ENCODE data around the gene LEFTY1. TPM values are rescaled to one million over a fixed set of nuclear protein-coding genes. Genes with fewer than 3 reads are reported as not detected.
A peak's percentile ranks its signal among the peaks of the same experiment; 100 is the strongest.

Gene LEFTY1
- total RNA-seq, 4 donors from 2014 or later: 0.33 TPM; not detected in 3

- no peaks in the 10 kb centered on the region for H3K9me3 ChIP-seq
- TF ChIP-seq CTCF (IDR thresholded peaks at IDR 0.05): no peak
- no peak for TF ChIP-seq POLR2AphosphoS5 (IDR thresholded peaks at IDR 0.05)
- TF ChIP-seq EP300 (IDR thresholded peaks at IDR 0.05): no peak
- no peak for TF ChIP-seq POLR2A (IDR thresholded peaks at IDR 0.05; ENCODE audit: low read depth)
- H3K27ac ChIP-seq (replicated peaks in 1 of 4): peak overlapping the region in 1 of 4 donors; percentile 12
- no peaks in the 10 kb centered on the region for H3K27me3 ChIP-seq
- 46% methylated on average over 3 of the region's 3 CpGs for WGBS
- no peak for DNase-seq (ENCODE audit: extremely low spot score)
- intact Hi-C loops (cut with DNase I): no loop called here
- H3K36me3 ChIP-seq: peaks cover 29 to 99% (median 78%) of the 10 kb centered on the region in 4 donors
- H3K4me1 ChIP-seq: peaks cover 0 to 26% (median 14%) of the 10 kb centered on the region in 4 donors
- H3K4me3 ChIP-seq: no peak overlapping the region
Observed at GRCh38 chr1:225870911-225871310, 18.0 kb downstream of the LEFTY1 start.

- intact Hi-C loops (cut with DNase I): no loop called here
- WGBS: 96% methylated on average over 8 of the region's 8 CpGs
- no peak for DNase-seq (ENCODE audit: extremely low spot score)
Observed at GRCh38 chr1:225868631-225869330, 20.2 kb downstream of the LEFTY1 start.

GRCh38 chr1:225866981-225867380, 22.0 kb downstream of the LEFTY1 start:
- Histone ChIP-seq H3K4me1 (peaks cover 0 to 47% (median 38%) of the 10 kb centered on the region in 4 donors), H3K4me3 (no peak overlapping the region), H3K36me3 (peaks cover 20 to 100% (median 78%) of the 10 kb centered on the region in 4 donors), H3K9me3 (no peaks in the 10 kb centered on the region), H3K27me3 (no peaks in the 10 kb centered on the region), H3K27ac (replicated peaks in 1 of 4) (no peak overlapping the region)
- DNase-seq (ENCODE audit: extremely low spot score): no peak
- 74% methylated on average over 6 of the region's 6 CpGs for WGBS
- intact Hi-C loops (cut with DNase I): no loop called here
- TF ChIP-seq POLR2AphosphoS5 (IDR thresholded peaks at IDR 0.05) (no peak), CTCF (IDR thresholded peaks at IDR 0.05) (no peak), POLR2A (IDR thresholded peaks at IDR 0.05; ENCODE audit: low read depth) (no peak), EP300 (IDR thresholded peaks at IDR 0.05) (no peak)

More at GRCh38 chr1:225868631-225869330, 20.2 kb downstream of the LEFTY1 start:
- no peaks in the 10 kb centered on the region for H3K27me3 ChIP-seq
- no peak overlapping the region for H3K4me3 ChIP-seq
- no peak for TF ChIP-seq EP300 (IDR thresholded peaks at IDR 0.05)
- TF ChIP-seq POLR2A (IDR thresholded peaks at IDR 0.05; ENCODE audit: low read depth): no peak
- peaks cover 0 to 35% (median 23%) of the 10 kb centered on the region in 4 donors for H3K4me1 ChIP-seq
- peaks cover 16 to 100% (median 79%) of the 10 kb centered on the region in 4 donors for H3K36me3 ChIP-seq
- H3K9me3 ChIP-seq: no peaks in the 10 kb centered on the region
- H3K27ac ChIP-seq (replicated peaks in 1 of 4): no peak overlapping the region

GRCh38 chr1:225866061-225866837, 22.7 kb downstream of the LEFTY1 start:
- Histone ChIP-seq H3K4me3 (no peak overlapping the region), H3K9me3 (no peaks in the 10 kb centered on the region), H3K4me1 (peaks cover 0 to 40% (median 33%) of the 10 kb centered on the region in 4 donors), H3K36me3 (peaks cover 28 to 100% (median 82%) of the 10 kb centered on the region in 4 donors), H3K27ac (replicated peaks in 1 of 4) (peak overlapping the region in 2 of 4 donors; percentile 39 to 51), H3K27me3 (no peaks in the 10 kb centered on the region)
- 65% methylated on average over 8 of the region's 8 CpGs for WGBS
- DNase-seq (ENCODE audit: extremely low spot score): no peak
- TF ChIP-seq POLR2AphosphoS5 (IDR thresholded peaks at IDR 0.05) (no peak), EP300 (IDR thresholded peaks at IDR 0.05) (no peak), CTCF (IDR thresholded peaks at IDR 0.05) (no peak), POLR2A (IDR thresholded peaks at IDR 0.05; ENCODE audit: low read depth) (no peak)
- intact Hi-C loops (cut with DNase I): no loop called here

- no peak for DNase-seq (ENCODE audit: extremely low spot score)
- intact Hi-C loops (cut with DNase I): no loop called here
- Histone ChIP-seq H3K4me1 (peaks cover 0 to 34% (median 27%) of the 10 kb centered on the region in 4 donors), H3K36me3 (peaks cover 35 to 100% (median 85%) of the 10 kb centered on the region in 4 donors), H3K27me3 (no peaks in the 10 kb centered on the region), H3K4me3 (no peak overlapping the region), H3K9me3 (no peaks in the 10 kb centered on the region), H3K27ac (replicated peaks in 1 of 4) (peak overlapping the region in 1 of 4 donors; percentile 51)
- no peak for TF ChIP-seq POLR2AphosphoS5 (IDR thresholded peaks at IDR 0.05)
- no peak for TF ChIP-seq POLR2A (IDR thresholded peaks at IDR 0.05; ENCODE audit: low read depth)
- TF ChIP-seq CTCF (IDR thresholded peaks at IDR 0.05): no peak
- no peak for TF ChIP-seq EP300 (IDR thresholded peaks at IDR 0.05)
- 83% methylated on average over 6 of the region's 13 CpGs for WGBS
Observed at GRCh38 chr1:225865514-225865913, 23.4 kb downstream of the LEFTY1 start.
